PC-9 (cell line): ENCODE results near the gene ESRP2. TPM values are rescaled to one million over a fixed set of nuclear protein-coding genes. Genes with fewer than 3 reads are reported as not detected.

ENCODE experiments used
- BruUV-seq: library from RNA; stranded (reverse); fragments of 400-500 nt; replicated peaks from 2 replicates; lab custom pipeline; 2021; lab: Mats Ljungman, UMichigan
- CTCF ChIA-PET: fragments of 300-600 bp; sonication (Branson Sonifier 250); formaldehyde crosslinking; loops from one replicate; lab custom pipeline; 2022; ENCODE audit warnings: antibody characterized with exemption; lab: Charles Lee
- POLR2A ChIA-PET: fragments of 300-600 bp; sonication (Branson Sonifier 250); formaldehyde crosslinking; loops from one replicate; lab custom pipeline; 2022; ENCODE audit warnings: antibody characterized with exemption; ENCODE audit not compliant: unreplicated experiment; lab: Charles Lee
- DNase-seq, 2 experiments: peaks; one replicate each; pipeline versions ENCODE4 v3.0.0 to v3.0.0-alpha.2; 2015 to 2022; ENCODE audit warnings: mixed read lengths in 1 of 2
- H2AFZ ChIP-seq: fragments of 200-600 bp; sonication (generic); 2 replicates; pipeline ENCODE4 v1.8.1; 2017; ENCODE audit warnings: antibody characterized with exemption
- H3F3A ChIP-seq: fragments of 200-600 bp; sonication (generic); 2 replicates; pipeline ENCODE4 v1.8.1; 2017; ENCODE audit warnings: antibody characterized with exemption, mild to moderate bottlenecking, low read depth; ENCODE audit not compliant: insufficient read depth
- H3K27ac ChIP-seq: fragments of 200-600 bp; sonication (generic); 2 replicates; pipeline ENCODE4 v1.6.1; 2016; ENCODE audit warnings: mixed run types
- H3K27me3 ChIP-seq: fragments of 200-600 bp; sonication (generic); 2 replicates; pipeline ENCODE4 v1.6.1; 2016; ENCODE audit warnings: low read depth, mixed run types; ENCODE audit not compliant: insufficient read depth
- H3K36me3 ChIP-seq: fragments of 200-600 bp; sonication (generic); 2 replicates; pipeline ENCODE4 v1.6.1; 2016; ENCODE audit warnings: low read depth, mixed run types
- H3K4me1 ChIP-seq: fragments of 200-600 bp; sonication (generic); replicated peaks from 2 replicates; pipeline ENCODE4 v1.6.1; 2016; ENCODE audit warnings: mixed run types; ENCODE audit not compliant: insufficient read depth
- H3K4me2 ChIP-seq: fragments of 200-600 bp; sonication (generic); 2 replicates; pipeline ENCODE4 v1.6.1; 2017; ENCODE audit warnings: mixed run types
- H3K4me3 ChIP-seq: fragments of 200-600 bp; sonication (generic); 2 replicates; pipeline ENCODE4 v1.6.1; 2016; ENCODE audit warnings: mixed run types
- H3K79me2 ChIP-seq: fragments of 200-600 bp; sonication (generic); 2 replicates; pipeline ENCODE4 v1.6.1; 2017; ENCODE audit warnings: low read depth, mixed run types
- H3K9me2 ChIP-seq: fragments of 200-600 bp; sonication (generic); 2 replicates; pipeline ENCODE4 v1.8.1; 2017; ENCODE audit warnings: mild to moderate bottlenecking; ENCODE audit not compliant: insufficient read depth
- H3K9me3 ChIP-seq: fragments of 200-600 bp; sonication (generic); 2 replicates; pipeline ENCODE4 v1.8.1; 2016; ENCODE audit warnings: low read depth; ENCODE audit not compliant: insufficient read depth
- H4K20me1 ChIP-seq: fragments of 200-600 bp; sonication (generic); 2 replicates; pipeline ENCODE4 v1.8.1; 2017; ENCODE audit not compliant: insufficient read depth
- EZH2 ChIP-seq: fragments of 200-600 bp; sonication (generic); IDR thresholded peaks from 2 replicates; pipeline ENCODE4 v1.8.0; 2017; ENCODE audit warnings: antibody characterized with exemption, low read depth
- intact Hi-C: fragments of 100-400 bp; cut with micrococcal nuclease; formaldehyde crosslinking; loops from one replicate; pipeline ENCODE4 v1.10.0; 2022; ENCODE audit not compliant: unreplicated experiment
- total RNA-seq: library from RNA; stranded (reverse); gene quantifications from 2 replicates; pipeline ENCODE4 v1.2.3, GENCODE V29; 2021
- TF ChIP-seq, protein P1 (sequence below): fragments of 200-600 bp; sonication (generic); conservative IDR thresholded peaks from 2 replicates; pipeline ENCODE4 v1.6.1; 2017; ENCODE audit warnings: mixed run types, antibody characterized with exemption, mild to moderate bottlenecking, moderate library complexity

ESRP2 gene
- total RNA-seq, 1 experiment from 2014 or later = 45.0 TPM

GRCh38 chr16:68249371-68249770, 13.4 kb upstream of the ESRP2 start:
- ChIA-PET POLR2A (interaction anchor here (0.6 to 0.7 kb wide), 3 partner anchors 8 to 728 kb away, joined by 3 to 14 read pairs (median 6); no protein-coding TSS in a partner anchor), CTCF (no interaction called here)
- intact Hi-C loops = no loop called here
- Histone ChIP-seq H3K4me1 (peaks cover 13% of the 10 kb centered on the region), H3F3A (no peaks in the 10 kb centered on the region), H3K27me3 (no peaks in the 10 kb centered on the region), H3K27ac (no peak overlapping the region), H3K4me3 (no peak overlapping the region), H3K36me3 (no peaks in the 10 kb centered on the region), H2AFZ (no peak overlapping the region), H3K79me2 (peaks cover 14% of the 10 kb centered on the region; the same call in 1 of the 2 replicates), H3K4me2 (no peak overlapping the region), H3K9me3 (no peaks in the 10 kb centered on the region), H4K20me1 (no peaks in the 10 kb centered on the region), H3K9me2 (no peaks in the 10 kb centered on the region)
- no peak for TF ChIP-seq EZH2
- TF ChIP-seq, protein P1, sequence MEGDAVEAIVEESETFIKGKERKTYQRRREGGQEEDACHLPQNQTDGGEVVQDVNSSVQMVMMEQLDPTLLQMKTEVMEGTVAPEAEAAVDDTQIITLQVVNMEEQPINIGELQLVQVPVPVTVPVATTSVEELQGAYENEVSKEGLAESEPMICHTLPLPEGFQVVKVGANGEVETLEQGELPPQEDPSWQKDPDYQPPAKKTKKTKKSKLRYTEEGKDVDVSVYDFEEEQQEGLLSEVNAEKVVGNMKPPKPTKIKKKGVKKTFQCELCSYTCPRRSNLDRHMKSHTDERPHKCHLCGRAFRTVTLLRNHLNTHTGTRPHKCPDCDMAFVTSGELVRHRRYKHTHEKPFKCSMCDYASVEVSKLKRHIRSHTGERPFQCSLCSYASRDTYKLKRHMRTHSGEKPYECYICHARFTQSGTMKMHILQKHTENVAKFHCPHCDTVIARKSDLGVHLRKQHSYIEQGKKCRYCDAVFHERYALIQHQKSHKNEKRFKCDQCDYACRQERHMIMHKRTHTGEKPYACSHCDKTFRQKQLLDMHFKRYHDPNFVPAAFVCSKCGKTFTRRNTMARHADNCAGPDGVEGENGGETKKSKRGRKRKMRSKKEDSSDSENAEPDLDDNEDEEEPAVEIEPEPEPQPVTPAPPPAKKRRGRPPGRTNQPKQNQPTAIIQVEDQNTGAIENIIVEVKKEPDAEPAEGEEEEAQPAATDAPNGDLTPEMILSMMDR = no peak
- no peak for DNase-seq
- no TSS peak for BruUV-seq

- no peaks in the 10 kb centered on the region for H3K27me3 ChIP-seq
- no peak for DNase-seq
- H2AFZ ChIP-seq = no peak overlapping the region
- no peak overlapping the region for H3K4me2 ChIP-seq
- H3K9me3 ChIP-seq = no peaks in the 10 kb centered on the region
- no peak overlapping the region for H3K27ac ChIP-seq
- no peak overlapping the region for H3K4me3 ChIP-seq
- BruUV-seq = no TSS peak
- CTCF ChIA-PET = no interaction called here
- TF ChIP-seq EZH2 = no peak
- TF ChIP-seq, protein P1 = no peak
- peaks cover 14% of the 10 kb centered on the region; the same call in 1 of the 2 replicates for H3K79me2 ChIP-seq
- H4K20me1 ChIP-seq = no peaks in the 10 kb centered on the region
- POLR2A ChIA-PET = no interaction called here
- H3K9me2 ChIP-seq = no peaks in the 10 kb centered on the region
- 0 out of 2 replicates have a peak, but pooled peaks cover 5% of the 10 kb centered on the region for H3F3A ChIP-seq
- intact Hi-C loops = no loop called here
- no peaks in the 10 kb centered on the region for H3K36me3 ChIP-seq
- H3K4me1 ChIP-seq = peaks cover 16% of the 10 kb centered on the region
These were observed 12.0 kb upstream of the ESRP2 start for GRCh38 chr16:68247932-68248331.

DNA sequence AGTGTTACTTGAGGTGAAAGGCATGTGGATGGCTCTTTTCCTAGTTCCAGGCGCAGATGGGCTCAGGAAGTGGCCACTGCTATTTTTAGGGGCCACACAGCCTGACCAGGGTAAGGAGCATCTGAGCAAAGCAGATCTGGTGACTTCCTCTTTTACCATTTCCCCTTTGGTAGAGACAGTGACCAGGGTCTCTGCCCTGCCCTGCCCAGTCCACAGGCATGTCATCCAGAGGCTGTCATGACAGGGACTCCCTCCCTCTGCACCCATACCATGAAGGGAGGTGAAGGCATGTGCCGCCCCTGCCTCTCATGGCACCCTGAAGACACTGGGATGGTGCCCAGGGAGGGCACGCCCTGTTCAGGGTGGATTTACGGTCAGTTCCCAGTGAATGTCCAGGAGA, 11.5 kb upstream of the ESRP2 start:
- POLR2A ChIA-PET = no interaction called here
- H3K79me2 ChIP-seq = peaks cover 14% of the 10 kb centered on the region; the same call in 1 of the 2 replicates
- BruUV-seq = no TSS peak
- no peak overlapping the region for H3K4me3 ChIP-seq
- no peaks in the 10 kb centered on the region for H3K9me3 ChIP-seq
- H3K4me1 ChIP-seq = peaks cover 16% of the 10 kb centered on the region
- H3K27me3 ChIP-seq = no peaks in the 10 kb centered on the region
- no peak overlapping the region for H3K27ac ChIP-seq
- no peak overlapping the region for H3K4me2 ChIP-seq
- CTCF ChIA-PET = no interaction called here
- DNase-seq = no peak
- no peaks in the 10 kb centered on the region for H4K20me1 ChIP-seq
- H3K36me3 ChIP-seq = no peaks in the 10 kb centered on the region
- H3F3A ChIP-seq = 0 out of 2 replicates have a peak, but pooled peaks cover 5% of the 10 kb centered on the region
- intact Hi-C loops = no loop called here
- no peak overlapping the region for H2AFZ ChIP-seq
- no peaks in the 10 kb centered on the region for H3K9me2 ChIP-seq
- TF ChIP-seq EZH2 = no peak
- TF ChIP-seq, protein P1 = no peak
